ENCODE results near the gene GNB5.

DNA sequence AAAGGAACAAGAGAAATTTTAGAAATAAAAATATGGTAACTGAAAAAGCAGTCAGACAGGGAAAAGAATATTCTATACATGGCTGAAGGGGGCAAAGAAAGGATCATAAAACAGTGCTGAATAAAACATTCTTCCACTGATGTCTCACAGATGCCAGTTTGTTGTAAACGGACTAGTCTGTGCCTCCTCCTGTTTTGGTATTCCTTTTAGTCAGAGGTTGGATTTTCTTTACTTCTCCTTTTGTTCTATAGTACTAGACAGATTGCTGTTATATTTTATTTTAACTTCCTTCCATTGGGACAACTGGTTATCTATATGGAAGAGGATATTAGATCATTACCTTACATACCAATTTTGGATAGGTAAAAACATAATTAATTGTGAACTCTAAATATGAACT lies 16.0 kb upstream of the GNB5 start:
- TF ChIP-seq, protein P1, sequence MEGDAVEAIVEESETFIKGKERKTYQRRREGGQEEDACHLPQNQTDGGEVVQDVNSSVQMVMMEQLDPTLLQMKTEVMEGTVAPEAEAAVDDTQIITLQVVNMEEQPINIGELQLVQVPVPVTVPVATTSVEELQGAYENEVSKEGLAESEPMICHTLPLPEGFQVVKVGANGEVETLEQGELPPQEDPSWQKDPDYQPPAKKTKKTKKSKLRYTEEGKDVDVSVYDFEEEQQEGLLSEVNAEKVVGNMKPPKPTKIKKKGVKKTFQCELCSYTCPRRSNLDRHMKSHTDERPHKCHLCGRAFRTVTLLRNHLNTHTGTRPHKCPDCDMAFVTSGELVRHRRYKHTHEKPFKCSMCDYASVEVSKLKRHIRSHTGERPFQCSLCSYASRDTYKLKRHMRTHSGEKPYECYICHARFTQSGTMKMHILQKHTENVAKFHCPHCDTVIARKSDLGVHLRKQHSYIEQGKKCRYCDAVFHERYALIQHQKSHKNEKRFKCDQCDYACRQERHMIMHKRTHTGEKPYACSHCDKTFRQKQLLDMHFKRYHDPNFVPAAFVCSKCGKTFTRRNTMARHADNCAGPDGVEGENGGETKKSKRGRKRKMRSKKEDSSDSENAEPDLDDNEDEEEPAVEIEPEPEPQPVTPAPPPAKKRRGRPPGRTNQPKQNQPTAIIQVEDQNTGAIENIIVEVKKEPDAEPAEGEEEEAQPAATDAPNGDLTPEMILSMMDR (conservative IDR thresholded peaks at IDR 0.05; ENCODE audit: low read depth, low read length): no peak
- no peak for TF ChIP-seq EZH2 (IDR thresholded peaks at IDR 0.05; ENCODE audit: borderline replicate concordance, low read depth, low read length, poor library complexity, severe bottlenecking)

Measured in A673 (cell line).